Testis (tissue), 3 donors: ENCODE data around the gene NCK2. TPM values are rescaled to one million over a fixed set of nuclear protein-coding genes. Genes with fewer than 3 reads are reported as not detected.

Source experiments
- DNase-seq: peaks from one replicate; pipeline ENCODE4 v3.0.0-alpha.2; 2019
- H3K27ac ChIP-seq, 2 donors: fragments of 200-600 bp; sonication (generic); one replicate each; pipeline ENCODE4 v1.5.1; 2019
- H3K27me3 ChIP-seq: fragments of 200-600 bp; sonication (generic); one replicate; pipeline ENCODE4 v1.5.1; 2019
- H3K36me3 ChIP-seq: fragments of 200-600 bp; sonication (generic); one replicate; pipeline ENCODE4 v1.5.1; 2017; ENCODE audit warnings: low read depth; ENCODE audit errors: missing control alignments
- H3K4me1 ChIP-seq: fragments of 200-600 bp; sonication (generic); one replicate; pipeline ENCODE4 v1.5.1; 2019
- H3K4me3 ChIP-seq, 2 donors: fragments of 200-600 bp; sonication (generic); one replicate each; pipeline ENCODE4 v1.5.1; 2017 to 2019
- H3K9me3 ChIP-seq: fragments of 200-600 bp; sonication (generic); one replicate; pipeline ENCODE4 v1.5.1; 2017
- POLR2A ChIP-seq: fragments of 450-650 bp; IDR thresholded peaks from one replicate; pipeline ENCODE4 v1.6.1; 2017; ENCODE audit warnings: antibody characterized with exemption, mild to moderate bottlenecking, moderate library complexity
- WGBS, 2 donors: methylation state at CpG; one replicate each; pipeline ENCODE4 v1.1.5; 2018; 5-methylcytosine and 5-hydroxymethylcytosine counted together
- intact Hi-C: fragments of 100-400 bp; cut with DNase I; formaldehyde crosslinking; loops from one replicate; pipeline ENCODE4 v1.15.1; 2023; ENCODE audit warnings: low total_unique reads
- polyA plus RNA-seq: library from polyadenylated mRNA; stranded (reverse); fragments of 350-450 nt; fragmentation: Illumina TruSeq; extraction: RNeasy Lipid Tissue Mini Kit (QIAGEN cat#74804); gene quantifications from one replicate; pipeline ENCODE4 v1.2.3, GENCODE V29; 2014; ENCODE audit warnings: low read depth, low replicate concordance; ENCODE audit not compliant: insufficient read depth
- total RNA-seq, 2 donors: library from RNA; depleted of rRNA; stranded (reverse); fragments of >200 nt; gene quantifications; one replicate each; pipeline ENCODE4 v1.2.3, GENCODE V29; 2016
- TF ChIP-seq, protein P1 (sequence below), 3 experiments: fragments of 450-650 bp in 2 of 3; fragments of 200-600 bp in 1 of 3; sonication (generic) in 1 of 3; IDR thresholded peaks; one replicate each; pipeline ENCODE4 v1.5.1; 2016 to 2019; ENCODE audit warnings: antibody characterized with exemption in 3 of 3, mild to moderate bottlenecking in 2 of 3, moderate library complexity in 1 of 3

The NCK2 gene
- total and polyA plus RNA-seq, 3 donors from 2014 or later = 67.7 to 168 (median 105) TPM

DNA sequence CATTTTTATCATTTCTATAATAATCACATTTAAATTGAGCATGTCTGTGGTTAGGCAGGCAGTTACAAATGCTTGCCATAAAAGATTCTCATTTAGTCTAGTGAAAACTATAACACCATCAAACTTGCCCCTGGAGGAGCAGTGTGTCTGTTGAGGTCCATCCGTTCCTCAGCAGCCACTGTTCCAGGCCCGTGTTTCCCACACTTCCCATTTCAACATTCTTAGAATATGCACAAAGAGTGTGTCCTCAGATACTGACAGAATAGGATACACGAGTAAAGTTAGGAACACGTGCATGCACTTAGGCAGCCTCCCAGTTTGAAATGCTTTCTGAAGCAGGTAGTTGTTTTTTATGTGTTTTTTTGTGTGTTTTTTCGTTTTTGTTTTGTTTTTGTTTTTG lies 39.9 kb downstream of the NCK2 start:
- no peak for DNase-seq
- Histone ChIP-seq H3K36me3 (no peaks in the 10 kb centered on the region), H3K27me3 (no peaks in the 10 kb centered on the region), H3K27ac (no peak overlapping the region), H3K4me3 (no peak overlapping the region), H3K9me3 (no peaks in the 10 kb centered on the region), H3K4me1 (peaks cover 40% of the 10 kb centered on the region)
- TF ChIP-seq, protein P1, sequence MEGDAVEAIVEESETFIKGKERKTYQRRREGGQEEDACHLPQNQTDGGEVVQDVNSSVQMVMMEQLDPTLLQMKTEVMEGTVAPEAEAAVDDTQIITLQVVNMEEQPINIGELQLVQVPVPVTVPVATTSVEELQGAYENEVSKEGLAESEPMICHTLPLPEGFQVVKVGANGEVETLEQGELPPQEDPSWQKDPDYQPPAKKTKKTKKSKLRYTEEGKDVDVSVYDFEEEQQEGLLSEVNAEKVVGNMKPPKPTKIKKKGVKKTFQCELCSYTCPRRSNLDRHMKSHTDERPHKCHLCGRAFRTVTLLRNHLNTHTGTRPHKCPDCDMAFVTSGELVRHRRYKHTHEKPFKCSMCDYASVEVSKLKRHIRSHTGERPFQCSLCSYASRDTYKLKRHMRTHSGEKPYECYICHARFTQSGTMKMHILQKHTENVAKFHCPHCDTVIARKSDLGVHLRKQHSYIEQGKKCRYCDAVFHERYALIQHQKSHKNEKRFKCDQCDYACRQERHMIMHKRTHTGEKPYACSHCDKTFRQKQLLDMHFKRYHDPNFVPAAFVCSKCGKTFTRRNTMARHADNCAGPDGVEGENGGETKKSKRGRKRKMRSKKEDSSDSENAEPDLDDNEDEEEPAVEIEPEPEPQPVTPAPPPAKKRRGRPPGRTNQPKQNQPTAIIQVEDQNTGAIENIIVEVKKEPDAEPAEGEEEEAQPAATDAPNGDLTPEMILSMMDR (IDR thresholded peaks at IDR 0.05) = no peak
- no peak for TF ChIP-seq POLR2A
- 62 to 63% methylated on average over 5 of the region's 5 CpGs for WGBS, 2 donors
- intact Hi-C loops = no loop called here

DNA sequence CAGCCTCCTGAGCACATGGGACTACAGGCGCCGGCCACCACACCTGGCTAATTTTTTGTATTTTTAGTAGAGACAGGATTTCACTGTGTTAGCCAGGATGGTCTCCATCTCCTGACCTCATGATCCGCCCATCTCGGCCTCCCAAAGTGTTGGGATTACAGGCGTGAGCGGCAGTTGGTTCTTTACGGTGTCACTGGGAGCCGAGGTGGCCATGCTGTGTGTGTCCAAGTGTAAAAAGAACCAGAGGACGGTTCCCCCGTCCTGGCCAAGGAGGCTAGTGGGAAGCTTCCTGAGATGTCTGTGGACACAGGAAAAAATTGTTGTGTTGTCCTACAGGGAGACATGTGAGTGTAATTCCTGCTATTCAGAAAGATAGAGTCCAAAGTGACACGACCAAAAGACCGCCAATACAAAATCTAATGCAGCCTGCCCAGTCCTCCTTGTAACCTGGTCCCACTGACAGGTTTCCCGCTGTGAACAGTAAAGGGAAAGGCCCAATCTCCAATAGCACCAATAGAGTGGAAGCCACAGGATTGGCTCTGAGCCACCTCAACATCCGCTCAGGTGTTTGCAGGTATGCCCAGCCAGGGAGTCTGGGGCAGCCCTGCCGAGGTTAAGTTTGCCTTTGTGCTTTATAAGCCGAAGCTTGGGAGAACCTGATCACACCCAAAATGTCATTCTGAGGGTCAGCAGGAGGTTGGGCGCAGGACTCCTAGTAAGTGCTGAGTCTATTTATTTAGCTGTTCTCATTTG lies 40.6 kb downstream of the NCK2 start:
- peaks cover 47% of the 10 kb centered on the region for H3K4me1 ChIP-seq

DNA sequence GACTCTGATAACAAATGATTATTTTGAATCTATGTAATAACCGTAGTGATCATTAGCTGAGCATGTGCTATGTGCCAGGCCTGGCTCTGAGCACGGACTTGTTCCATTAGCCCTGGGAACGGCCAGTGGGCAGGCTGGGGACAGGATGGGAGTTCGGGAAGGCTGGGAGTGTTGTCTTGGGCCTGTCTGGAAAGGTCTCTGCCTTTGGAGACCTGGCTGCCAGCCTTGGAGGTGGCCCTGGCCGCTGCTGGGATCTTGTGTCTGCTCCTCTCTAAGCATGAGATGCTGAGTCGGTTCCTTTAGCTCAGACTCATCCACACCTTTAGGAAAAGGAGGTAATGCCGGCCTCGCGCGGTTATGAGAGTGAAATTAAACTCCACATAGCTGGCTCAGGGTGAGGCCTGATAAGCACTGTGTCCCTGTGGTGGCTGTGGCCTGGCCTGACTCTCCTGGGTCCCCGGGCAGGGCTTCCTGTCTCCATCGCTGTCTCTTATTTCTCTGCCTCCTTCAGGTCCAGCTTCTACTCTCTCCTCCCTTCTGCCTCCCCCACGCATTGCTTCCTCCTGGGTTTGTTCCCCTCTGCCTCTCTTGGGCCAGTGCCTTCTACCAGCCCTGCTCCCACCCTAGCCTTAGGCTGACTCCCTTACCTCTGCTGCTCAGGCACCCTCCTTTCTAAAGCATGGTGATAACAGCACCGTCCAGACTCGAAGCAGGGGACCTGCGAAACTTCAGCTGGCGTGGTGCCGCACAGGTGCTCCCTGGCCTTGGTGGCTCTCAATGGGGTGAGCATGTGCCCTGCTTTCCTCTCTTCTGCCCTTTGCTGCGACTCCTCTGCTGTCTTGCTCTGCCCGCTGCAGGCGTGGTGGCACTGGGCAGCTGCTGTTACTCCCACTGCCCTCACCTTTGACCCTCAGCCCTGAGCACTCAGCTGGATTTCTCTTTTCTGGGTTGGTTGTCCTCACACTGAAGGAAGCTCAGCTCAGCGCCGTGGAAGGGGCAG lies 41.8 kb downstream of the NCK2 start:
- Histone ChIP-seq H3K36me3 (no peaks in the 10 kb centered on the region), H3K4me1 (peaks cover 55% of the 10 kb centered on the region), H3K9me3 (no peaks in the 10 kb centered on the region), H3K27ac (peak overlapping the region in 1 of 2 donors; percentile 11), H3K27me3 (no peaks in the 10 kb centered on the region), H3K4me3 (no peak overlapping the region)
- no peak for TF ChIP-seq POLR2A
- TF ChIP-seq, protein P1 (IDR thresholded peaks at IDR 0.05) = no peak
- DNase-seq = no peak
- intact Hi-C loops = no loop called here
- WGBS, 2 donors = 69 to 83% methylated on average over 23 of the region's 23 CpGs

More for the DNA sequence above, 40.6 kb downstream of the NCK2 start:
- DNase-seq = no peak
- Histone ChIP-seq H3K36me3 (no peaks in the 10 kb centered on the region), H3K4me3 (no peak overlapping the region), H3K9me3 (no peaks in the 10 kb centered on the region), H3K27me3 (no peaks in the 10 kb centered on the region), H3K27ac (no peak overlapping the region)
- 89 to 93% methylated on average over 15 to 17 of the region's 17 CpGs for WGBS, 2 donors
- intact Hi-C loops = no loop called here
- no peak for TF ChIP-seq POLR2A
- TF ChIP-seq, protein P1 (IDR thresholded peaks at IDR 0.05) = no peak

DNA sequence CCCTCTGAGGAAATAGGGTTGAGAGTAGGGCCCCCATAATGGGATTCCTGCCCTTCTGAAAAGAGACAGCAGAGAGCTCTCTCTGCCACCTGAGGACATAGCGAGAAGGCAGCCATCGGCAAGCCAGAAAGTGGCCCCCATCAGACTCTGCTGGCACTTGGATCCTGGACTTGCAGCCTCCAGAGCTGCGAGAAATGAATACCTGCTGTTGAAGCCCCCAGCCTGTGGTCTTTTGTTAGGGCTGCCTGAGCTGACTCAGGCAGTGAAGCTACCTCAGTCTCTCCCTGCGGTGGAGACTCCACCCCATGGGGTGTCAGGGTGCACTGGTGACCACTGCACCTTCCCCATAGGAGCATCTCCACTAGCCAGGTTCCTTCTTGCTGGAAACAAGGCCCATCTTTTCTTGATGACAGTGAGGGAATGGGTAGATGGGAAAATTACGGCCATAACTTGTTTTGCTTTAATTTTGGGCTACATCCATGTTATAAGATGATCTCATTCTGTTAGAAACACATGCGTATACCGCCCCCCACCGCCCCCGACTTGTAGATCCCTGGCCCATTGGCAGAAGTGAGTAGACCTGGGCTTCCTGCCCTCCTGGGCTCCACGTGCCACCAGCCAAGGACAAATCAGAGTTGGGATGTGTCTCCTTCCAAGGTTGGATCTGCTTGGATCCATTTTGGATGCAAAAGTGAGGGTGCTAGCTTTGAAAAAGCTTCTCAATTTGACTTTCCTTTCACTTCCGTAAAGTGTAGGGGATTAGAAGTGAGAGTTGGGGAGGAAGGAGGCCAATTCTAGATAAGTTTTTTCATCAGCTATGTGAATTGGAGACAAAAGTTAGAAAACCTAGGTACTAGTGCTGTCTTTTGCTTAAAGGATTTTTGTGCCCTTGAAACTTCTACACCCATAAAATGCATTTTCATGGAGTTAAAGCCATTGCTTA lies 42.9 kb downstream of the NCK2 start:
- Histone ChIP-seq H3K4me3 (no peak overlapping the region), H3K9me3 (no peaks in the 10 kb centered on the region), H3K27ac (no peak overlapping the region), H3K4me1 (peaks cover 53% of the 10 kb centered on the region), H3K36me3 (no peaks in the 10 kb centered on the region), H3K27me3 (no peaks in the 10 kb centered on the region)
- TF ChIP-seq POLR2A = no peak
- TF ChIP-seq, protein P1 (IDR thresholded peaks at IDR 0.05) = no peak
- intact Hi-C loops = no loop called here
- DNase-seq = no peak
- 87% methylated on average over 9 to 11 of the region's 11 CpGs for WGBS, 2 donors
